Measurements from ENCODE around the gene EHMT1.

- TF ChIP-seq, protein P1, sequence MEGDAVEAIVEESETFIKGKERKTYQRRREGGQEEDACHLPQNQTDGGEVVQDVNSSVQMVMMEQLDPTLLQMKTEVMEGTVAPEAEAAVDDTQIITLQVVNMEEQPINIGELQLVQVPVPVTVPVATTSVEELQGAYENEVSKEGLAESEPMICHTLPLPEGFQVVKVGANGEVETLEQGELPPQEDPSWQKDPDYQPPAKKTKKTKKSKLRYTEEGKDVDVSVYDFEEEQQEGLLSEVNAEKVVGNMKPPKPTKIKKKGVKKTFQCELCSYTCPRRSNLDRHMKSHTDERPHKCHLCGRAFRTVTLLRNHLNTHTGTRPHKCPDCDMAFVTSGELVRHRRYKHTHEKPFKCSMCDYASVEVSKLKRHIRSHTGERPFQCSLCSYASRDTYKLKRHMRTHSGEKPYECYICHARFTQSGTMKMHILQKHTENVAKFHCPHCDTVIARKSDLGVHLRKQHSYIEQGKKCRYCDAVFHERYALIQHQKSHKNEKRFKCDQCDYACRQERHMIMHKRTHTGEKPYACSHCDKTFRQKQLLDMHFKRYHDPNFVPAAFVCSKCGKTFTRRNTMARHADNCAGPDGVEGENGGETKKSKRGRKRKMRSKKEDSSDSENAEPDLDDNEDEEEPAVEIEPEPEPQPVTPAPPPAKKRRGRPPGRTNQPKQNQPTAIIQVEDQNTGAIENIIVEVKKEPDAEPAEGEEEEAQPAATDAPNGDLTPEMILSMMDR (IDR thresholded peaks at IDR 0.05), result no peak
- TF ChIP-seq POLR2A (IDR thresholded peaks at IDR 0.05) (peak in 1 of 2 donors; percentile 17), POLR2AphosphoS5 (IDR thresholded peaks at IDR 0.05) (no peak)
Observed at GRCh38 chr9:137590123-137590468, 28.7 kb upstream of the EHMT1 start.
